GM04503 (cell line): ENCODE results near the gene RPL12.
A peak's percentile ranks its signal among the peaks of the same experiment; 100 is the strongest.

ENCODE experiments used
- DNase-seq: peaks from one replicate; pipeline ENCODE4 v3.0.0-alpha.2; 2012; ENCODE audit warnings: low read depth

RPL12 gene

GRCh38 chr9:127450830-127451607 is at the start of gene RPL12, which contains the start of gene LRSAM1:
Gene RPL12 (minus strand): TSS chr9:127451406. CDS start chr9:127451317, 89 bp downstream.
Gene LRSAM1 (plus strand): TSS chr9:127451510. CDS start chr9:127454528, 3,018 bp downstream.
- DNase-seq, result peak; percentile 51

DNA sequence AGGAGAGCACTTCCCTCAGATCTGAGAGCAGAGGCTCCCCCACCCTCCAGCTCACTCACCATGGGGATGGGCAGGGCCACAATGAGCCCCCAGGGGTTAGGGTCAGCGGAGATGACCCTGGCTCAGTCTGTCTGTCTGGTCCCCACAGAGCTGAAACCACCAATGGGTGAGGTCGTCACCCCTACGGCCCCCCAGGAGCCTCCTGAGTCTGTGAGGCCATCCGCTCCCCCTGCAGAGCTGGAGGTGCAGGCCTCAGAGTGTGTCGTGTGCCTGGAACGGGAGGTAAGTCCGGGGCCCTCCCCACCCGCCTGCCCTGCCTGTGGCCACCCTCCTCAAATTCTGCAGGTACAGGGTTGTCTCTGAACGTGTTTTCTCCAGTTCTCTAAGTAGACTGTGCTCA is 49.7 kb upstream of the RPL12 start:
- DNase-seq, result no peak

DNA sequence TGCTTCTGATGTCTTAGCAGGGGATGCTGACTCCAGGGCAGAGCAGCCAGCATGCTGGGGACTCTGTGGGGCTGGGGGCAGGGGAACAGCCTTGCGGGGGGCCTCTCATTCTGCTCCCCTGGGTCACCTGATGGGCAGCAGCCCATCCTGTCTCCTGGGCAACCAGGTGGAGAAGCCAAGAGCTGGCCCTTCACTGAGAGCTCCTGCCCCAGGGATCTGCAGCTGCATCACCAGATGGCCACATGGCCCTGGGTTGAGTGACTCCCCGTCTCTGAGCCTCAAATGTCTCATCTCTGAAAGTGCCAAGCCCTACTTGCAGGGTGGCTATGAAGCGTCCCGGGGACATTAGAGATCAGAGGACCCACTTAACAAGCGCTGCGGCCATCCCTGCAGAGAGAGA is 49.2 kb upstream of the RPL12 start:
- no peak for DNase-seq

- DNase-seq, result no peak
These were observed 47.1 kb upstream of the RPL12 start for GRCh38 chr9:127498298-127498697.

GRCh38 chr9:127497656-127498290 is 46.6 kb upstream of the RPL12 start:
- no peak for DNase-seq

DNA sequence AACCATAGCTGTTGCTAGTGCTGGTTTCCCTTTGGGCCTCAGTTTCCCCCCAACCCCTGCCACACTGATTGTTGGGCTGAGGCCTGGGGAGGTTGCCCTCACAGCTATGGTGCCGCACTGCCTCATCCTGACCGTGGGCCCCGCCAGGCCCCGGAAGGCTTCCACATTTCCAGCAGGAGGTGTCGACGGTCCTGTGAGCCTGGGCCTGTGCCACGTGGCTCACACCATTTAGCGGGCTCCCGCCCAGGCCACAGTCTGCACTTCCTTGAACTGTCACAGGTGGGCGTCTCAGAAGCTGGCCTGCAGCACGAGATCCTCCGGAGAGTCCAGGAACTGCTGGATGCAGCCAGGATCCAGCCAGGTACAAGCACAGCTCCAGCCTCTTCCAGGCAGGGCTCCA is 45.8 kb upstream of the RPL12 start:
- no peak for DNase-seq

GRCh38 chr9:127495884-127496555 is 44.8 kb upstream of the RPL12 start:
- no peak for DNase-seq

DNA sequence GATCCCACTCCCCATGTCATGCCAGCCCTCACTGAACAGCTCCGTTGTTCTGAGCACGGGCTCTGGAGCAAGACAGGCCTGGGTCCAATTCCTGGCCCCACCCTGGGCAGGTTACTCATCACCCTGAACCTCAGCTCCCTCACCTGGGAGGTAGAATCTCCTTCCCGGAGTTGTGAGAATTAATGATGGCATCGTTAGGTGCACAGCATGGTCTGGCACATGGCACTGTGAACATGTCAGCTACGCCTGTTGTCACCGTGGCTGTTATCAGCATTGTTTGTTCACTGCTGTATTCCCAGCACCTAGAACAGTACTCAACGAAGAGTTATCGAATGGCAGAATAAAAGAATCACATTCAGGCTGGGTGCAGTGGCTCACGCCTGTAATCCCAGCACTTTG is 43.1 kb upstream of the RPL12 start:
- DNase-seq, result no peak

GRCh38 chr9:127493592-127494303 is 42.5 kb upstream of the RPL12 start:
- no peak for DNase-seq

GRCh38 chr9:127492616-127493015 is 41.4 kb upstream of the RPL12 start:
- DNase-seq, result no peak

DNA sequence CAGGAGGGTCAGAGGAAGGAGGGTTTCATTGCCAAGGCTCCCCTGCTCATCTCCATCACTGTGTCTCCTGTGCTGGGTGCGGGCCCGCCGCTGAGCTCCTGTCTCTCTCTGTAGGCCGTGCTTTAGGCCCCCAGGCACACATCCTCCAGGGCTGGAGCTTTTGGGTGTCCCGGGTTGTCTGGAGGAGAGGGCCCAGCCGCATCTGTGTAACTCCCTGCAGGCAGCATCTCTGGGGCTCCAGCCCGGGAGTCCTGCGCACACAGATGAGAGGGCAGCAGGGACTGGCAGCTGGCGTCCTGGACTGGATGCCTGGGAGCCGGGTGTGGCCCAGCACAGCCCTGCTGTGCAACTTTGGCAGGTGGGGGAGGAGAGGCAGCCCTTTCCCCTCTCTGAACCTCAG is 40.3 kb upstream of the RPL12 start:
- DNase-seq, result no peak

DNA sequence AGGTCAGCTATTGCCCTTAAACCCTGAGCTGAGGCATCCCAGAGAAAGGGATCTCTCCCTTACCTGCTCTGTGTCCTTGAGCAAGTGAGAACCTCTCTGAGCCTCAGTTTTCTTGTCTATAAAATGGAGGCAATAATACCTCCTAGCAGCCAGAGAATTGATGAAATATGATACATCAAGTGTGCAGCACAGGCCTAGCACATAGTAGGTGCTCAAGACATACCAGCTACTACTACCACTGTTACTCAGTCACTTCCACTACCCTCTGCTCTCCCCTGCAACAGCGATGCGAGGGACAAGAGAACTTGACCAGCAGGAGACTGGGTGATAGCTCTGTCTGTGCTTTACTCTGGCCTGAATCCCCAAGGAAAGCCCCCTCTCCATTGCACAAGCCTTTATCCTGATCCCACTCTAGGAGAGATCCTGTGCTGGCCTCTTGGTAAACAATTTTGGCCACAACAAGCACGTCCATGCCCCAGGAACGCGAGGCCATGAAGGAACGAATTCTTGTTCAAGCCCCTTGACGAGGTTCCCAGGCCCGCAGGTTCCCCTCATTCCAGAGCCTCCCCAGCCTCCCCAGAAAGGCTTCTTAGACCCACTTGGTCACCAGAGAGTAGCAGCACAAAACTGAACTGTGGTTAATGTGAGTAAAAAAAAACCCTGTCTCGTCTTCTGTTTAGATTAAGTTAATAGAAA is 39.5 kb upstream of the RPL12 start:
- DNase-seq, result no peak

- no peak for DNase-seq
These were observed 38.4 kb upstream of the RPL12 start for GRCh38 chr9:127489471-127490115.

GRCh38 chr9:127488946-127489345 is 37.7 kb upstream of the RPL12 start:
- DNase-seq, result no peak

DNA sequence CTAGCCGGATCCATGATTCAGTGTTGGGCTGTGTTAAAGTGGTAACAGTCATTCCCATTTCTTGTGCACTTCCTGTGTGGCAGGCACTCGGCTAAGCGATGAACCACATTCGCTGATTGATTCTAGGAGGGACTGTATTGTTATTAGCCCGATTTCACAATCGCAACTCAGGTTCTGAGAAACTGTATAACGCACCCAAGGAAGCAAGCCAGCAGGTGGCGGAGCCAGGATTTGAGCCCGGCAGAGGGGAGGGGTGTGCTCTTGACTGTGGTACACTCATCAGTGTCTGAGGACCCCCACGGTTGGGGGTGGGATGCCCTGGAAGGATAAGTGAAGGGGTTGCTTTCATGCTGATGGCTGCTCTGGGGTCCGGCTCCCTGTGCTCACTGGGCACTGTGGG is 34.8 kb upstream of the RPL12 start:
- DNase-seq, result no peak

DNA sequence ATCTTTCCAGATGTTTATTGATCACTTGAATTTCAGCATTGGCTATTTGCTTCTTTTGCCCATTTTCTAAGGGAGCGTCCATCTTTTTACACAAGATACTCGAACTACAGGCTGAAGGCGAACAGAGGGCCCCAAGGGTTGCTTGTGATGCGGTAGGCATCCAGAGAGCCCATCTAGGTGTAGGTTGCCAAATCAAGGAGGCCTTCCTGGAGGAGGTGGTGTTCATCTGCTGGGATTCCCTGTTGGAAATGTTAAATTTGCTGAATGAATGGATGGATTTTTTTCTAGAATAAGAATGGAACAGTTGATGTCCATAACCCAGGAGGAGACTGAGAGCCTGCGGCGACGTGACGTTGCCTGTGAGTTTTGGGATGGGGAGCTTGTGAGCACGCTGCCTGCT is 31.5 kb upstream of the RPL12 start:
- DNase-seq, result no peak

- no peak for DNase-seq
These were observed 28.4 kb upstream of the RPL12 start for GRCh38 chr9:127479507-127480081.

GRCh38 chr9:127474592-127474991 is 23.4 kb upstream of the RPL12 start:
- no peak for DNase-seq

DNA sequence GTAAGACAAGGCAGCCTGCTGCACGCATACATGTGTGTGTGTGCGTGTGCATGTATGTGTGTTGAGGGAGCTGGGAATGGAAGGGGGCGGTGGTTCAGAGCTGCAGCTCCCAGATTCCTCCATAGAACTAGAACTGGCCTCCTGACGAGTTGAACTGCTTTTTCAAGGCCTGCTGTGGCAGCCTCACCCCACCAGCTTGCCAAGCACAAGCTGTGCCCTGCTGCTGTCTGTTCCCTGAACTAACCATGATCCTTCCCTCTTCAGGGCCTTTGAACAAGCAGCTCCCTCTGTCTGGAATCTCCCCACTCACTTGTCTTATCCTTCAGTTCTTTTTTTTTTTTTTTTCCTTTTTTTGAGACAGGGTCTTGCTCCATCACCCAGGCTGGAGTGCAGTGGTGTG is 22.7 kb upstream of the RPL12 start:
- no peak for DNase-seq

- DNase-seq, result no peak
These were observed 22.3 kb upstream of the RPL12 start for GRCh38 chr9:127473501-127473900.

- DNase-seq, result no peak
These were observed 19.5 kb upstream of the RPL12 start for GRCh38 chr9:127470662-127471061.
